ENCODE data around the gene EPOP. TPM values are rescaled to one million over a fixed set of nuclear protein-coding genes. Genes with fewer than 3 reads are reported as not detected.
A peak's percentile ranks its signal among the peaks of the same experiment; 100 is the strongest.

The EPOP gene
- total RNA-seq, 1 donor from 2014 or later, result 8.0 TPM

DNA sequence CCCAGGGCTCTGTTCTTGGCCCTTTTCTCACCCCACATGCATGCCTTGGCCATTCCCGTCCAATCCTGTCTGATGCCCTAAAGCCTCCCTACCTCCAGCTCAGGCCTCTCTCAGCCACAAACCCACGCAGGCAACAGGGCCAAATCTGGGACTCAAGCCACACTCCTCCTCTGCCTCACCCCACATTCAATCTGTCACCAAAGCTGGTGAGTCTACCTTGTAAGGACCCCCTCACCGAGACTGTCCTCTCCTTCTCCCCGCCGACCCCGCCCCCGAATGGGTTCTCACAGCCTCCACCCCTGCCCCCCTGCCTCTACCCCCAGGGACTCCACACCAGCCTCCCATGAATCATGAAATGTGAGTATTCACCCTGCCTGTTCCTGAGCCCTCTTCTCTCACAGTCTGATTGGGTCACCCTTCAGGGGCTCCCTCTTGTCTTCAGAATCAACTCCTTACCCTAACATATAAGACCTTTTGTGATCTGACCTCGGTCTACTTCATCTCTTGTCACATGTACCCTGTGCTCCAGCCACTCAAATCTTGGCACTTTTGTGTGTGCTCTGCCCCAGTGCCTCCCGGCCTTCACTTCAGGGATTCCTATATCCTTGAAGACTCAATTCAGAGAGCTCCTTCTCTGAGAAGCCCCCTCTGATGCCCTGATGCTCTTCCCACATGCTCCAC, 10.7 kb downstream of the EPOP start:
- Histone ChIP-seq H3K27me3 (peaks cover 16% of the 10 kb centered on the region), H3K4me1 (peaks cover under 1% of the 10 kb centered on the region), H3K4me3 (no peak overlapping the region), H3F3A (ENCODE audit: low read depth) (peaks cover 28% of the 10 kb centered on the region), H3K9me3 (ENCODE audit: low read depth) (no peaks in the 10 kb centered on the region), H4K20me1 (ENCODE audit: low read depth) (no peaks in the 10 kb centered on the region), H3K79me2 (ENCODE audit: low read depth) (no peaks in the 10 kb centered on the region), H3K36me3 (no peaks in the 10 kb centered on the region), H3K9ac (no peak overlapping the region), H2AFZ (replicated peaks) (no peak overlapping the region), H3K27ac (no peak overlapping the region), H3K4me2 (no peak overlapping the region)
- Mint-ChIP-seq H3K4me1 (peaks cover 20% of the 10 kb centered on the region), H3K36me3 (no peaks in the 10 kb centered on the region), H3K27me3 (ENCODE audit: insufficient read depth, low read depth) (peaks cover 34% of the 10 kb centered on the region), H3K27ac (no peak overlapping the region), H3K4me3 (no peak overlapping the region), H3K9me3 (no peaks in the 10 kb centered on the region)
- TF ChIP-seq EZH2 (IDR thresholded peaks at IDR 0.05), result no peak
- TF ChIP-seq, protein P1, sequence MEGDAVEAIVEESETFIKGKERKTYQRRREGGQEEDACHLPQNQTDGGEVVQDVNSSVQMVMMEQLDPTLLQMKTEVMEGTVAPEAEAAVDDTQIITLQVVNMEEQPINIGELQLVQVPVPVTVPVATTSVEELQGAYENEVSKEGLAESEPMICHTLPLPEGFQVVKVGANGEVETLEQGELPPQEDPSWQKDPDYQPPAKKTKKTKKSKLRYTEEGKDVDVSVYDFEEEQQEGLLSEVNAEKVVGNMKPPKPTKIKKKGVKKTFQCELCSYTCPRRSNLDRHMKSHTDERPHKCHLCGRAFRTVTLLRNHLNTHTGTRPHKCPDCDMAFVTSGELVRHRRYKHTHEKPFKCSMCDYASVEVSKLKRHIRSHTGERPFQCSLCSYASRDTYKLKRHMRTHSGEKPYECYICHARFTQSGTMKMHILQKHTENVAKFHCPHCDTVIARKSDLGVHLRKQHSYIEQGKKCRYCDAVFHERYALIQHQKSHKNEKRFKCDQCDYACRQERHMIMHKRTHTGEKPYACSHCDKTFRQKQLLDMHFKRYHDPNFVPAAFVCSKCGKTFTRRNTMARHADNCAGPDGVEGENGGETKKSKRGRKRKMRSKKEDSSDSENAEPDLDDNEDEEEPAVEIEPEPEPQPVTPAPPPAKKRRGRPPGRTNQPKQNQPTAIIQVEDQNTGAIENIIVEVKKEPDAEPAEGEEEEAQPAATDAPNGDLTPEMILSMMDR (IDR thresholded peaks at IDR 0.05), result no peak
- no peak for TF ChIP-seq EZH2phosphoT487 (IDR thresholded peaks at IDR 0.05)
- no peak for DNase-seq (ENCODE audit: low spot score)

DNA sequence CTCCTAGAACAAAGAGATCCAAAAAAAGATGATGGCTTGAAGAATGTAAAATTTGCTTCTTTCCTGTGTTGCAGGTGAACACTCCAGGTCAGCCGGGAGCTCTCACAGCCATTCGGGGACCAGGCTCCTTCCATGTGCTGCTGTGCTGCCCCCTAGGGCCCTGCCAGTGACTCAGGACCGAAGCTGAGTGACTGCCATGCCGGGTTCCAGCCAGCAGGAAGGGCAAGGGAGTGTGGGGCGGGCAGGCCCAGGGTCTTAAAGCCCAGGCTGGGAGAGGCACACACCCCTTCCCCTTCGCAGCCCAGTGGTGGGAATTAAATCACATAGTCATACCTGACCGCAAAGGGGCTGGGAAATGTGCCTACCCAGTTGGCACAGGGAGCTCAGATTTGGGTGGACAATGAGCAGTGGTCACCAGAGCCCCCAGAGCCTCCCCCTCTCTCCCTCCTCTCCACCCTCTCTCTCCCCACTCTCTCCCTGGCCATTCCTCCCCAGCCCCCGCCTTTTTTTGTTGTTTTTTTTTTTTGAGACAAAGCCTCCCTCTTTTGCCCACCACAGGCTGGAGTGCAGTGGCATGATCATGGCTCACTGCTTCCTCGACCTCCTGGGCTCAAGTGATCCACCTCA, 11.5 kb downstream of the EPOP start:
- Histone ChIP-seq H3K27me3 (peaks cover 7% of the 10 kb centered on the region), H3K4me2 (peak overlapping the region; percentile 28), H3F3A (ENCODE audit: low read depth) (peaks cover 26% of the 10 kb centered on the region), H3K9me3 (ENCODE audit: low read depth) (no peaks in the 10 kb centered on the region), H4K20me1 (ENCODE audit: low read depth) (no peaks in the 10 kb centered on the region), H3K9ac (no peak overlapping the region), H3K27ac (no peak overlapping the region), H2AFZ (replicated peaks) (no peak overlapping the region), H3K4me3 (no peak overlapping the region), H3K36me3 (no peaks in the 10 kb centered on the region), H3K4me1 (no peaks in the 10 kb centered on the region), H3K79me2 (ENCODE audit: low read depth) (no peaks in the 10 kb centered on the region)
- DNase-seq (ENCODE audit: low spot score), result peak; percentile 95
- Mint-ChIP-seq H3K27ac (no peak overlapping the region), H3K4me3 (no peak overlapping the region), H3K36me3 (no peaks in the 10 kb centered on the region), H3K9me3 (no peaks in the 10 kb centered on the region), H3K4me1 (peaks cover 21% of the 10 kb centered on the region), H3K27me3 (ENCODE audit: insufficient read depth, low read depth) (peaks cover 29% of the 10 kb centered on the region)
- TF ChIP-seq, protein P1 (IDR thresholded peaks at IDR 0.05), result peak; percentile 95
- no peak for TF ChIP-seq EZH2phosphoT487 (IDR thresholded peaks at IDR 0.05)

- TF ChIP-seq EZH2 (IDR thresholded peaks at IDR 0.05) (no peak), EZH2phosphoT487 (IDR thresholded peaks at IDR 0.05) (no peak)
- TF ChIP-seq, protein P1 (IDR thresholded peaks at IDR 0.05), result no peak
- Mint-ChIP-seq H3K36me3 (no peaks in the 10 kb centered on the region), H3K4me3 (no peak overlapping the region), H3K27me3 (ENCODE audit: insufficient read depth, low read depth) (peaks cover 12% of the 10 kb centered on the region), H3K4me1 (peaks cover 31% of the 10 kb centered on the region), H3K9me3 (no peaks in the 10 kb centered on the region), H3K27ac (peak overlapping the region; percentile 19)
- H2AFZ ChIP-seq (replicated peaks), result no peak overlapping the region
- H4K20me1 ChIP-seq (ENCODE audit: low read depth), result no peaks in the 10 kb centered on the region
- no peak overlapping the region for H3K4me3 ChIP-seq
- no peaks in the 10 kb centered on the region for H3K36me3 ChIP-seq
- no peaks in the 10 kb centered on the region for H3K9me3 ChIP-seq (ENCODE audit: low read depth)
- H3K9ac ChIP-seq, result no peak overlapping the region
- H3K4me1 ChIP-seq, result peaks cover 13% of the 10 kb centered on the region
- no peaks in the 10 kb centered on the region for H3K79me2 ChIP-seq (ENCODE audit: low read depth)
- H3F3A ChIP-seq (ENCODE audit: low read depth), result peaks cover 16% of the 10 kb centered on the region
- no peak for DNase-seq (ENCODE audit: low spot score)
- H3K27ac ChIP-seq, result no peak overlapping the region
- H3K27me3 ChIP-seq, result no peaks in the 10 kb centered on the region
- H3K4me2 ChIP-seq, result no peak overlapping the region
These were observed 14.4 kb downstream of the EPOP start for GRCh38 chr17:38660097-38661025.

Data from neural progenitor cell (in vitro differentiated cells).